ENCODE data around the gene TRIM46.

- TF ChIP-seq CTCF (optimal IDR thresholded peaks at IDR 0.05 in 1 of 3, IDR thresholded peaks at IDR 0.05 in 1 of 3, conservative IDR thresholded peaks at IDR 0.05 in 1 of 3; ENCODE audit: extremely low read depth in 1 of 3, insufficient read depth in 2 of 3, low read length in 3 of 3) (no peak), EZH2 (IDR thresholded peaks at IDR 0.05; ENCODE audit: low read length) (no peak)
Observed at GRCh38 chr1:155126556-155127104, 47.0 kb upstream of the TRIM46 start.

Measured in keratinocyte (primary cell).